Liver (tissue), 9 donors: Measurements from ENCODE around the gene GREB1L. TPM values are rescaled to one million over a fixed set of nuclear protein-coding genes. Genes with fewer than 3 reads are reported as not detected.

Source experiments
- DNase-seq: peaks from one replicate; pipeline ENCODE4 v3.0.0-alpha.2; 2017; ENCODE audit warnings: low spot score
- H3K27ac ChIP-seq, 2 donors: one replicate each; pipeline ENCODE4 v1.7.0; 2013; ENCODE audit warnings: inconsistent platforms in 2 of 2, low read length in 2 of 2, control low read depth in 1 of 2, low read depth in 1 of 2, mild to moderate bottlenecking in 1 of 2
- H3K27me3 ChIP-seq, 4 donors: one replicate each; pipeline versions ENCODE4 v1.6.1 to v1.7.0; 2013; ENCODE audit warnings: low read length in 3 of 4, inconsistent platforms in 1 of 4, mild to moderate bottlenecking in 1 of 4, moderate library complexity in 1 of 4; ENCODE audit not compliant: control insufficient read depth in 4 of 4, insufficient read depth in 4 of 4
- H3K36me3 ChIP-seq, 4 donors: one replicate each; pipeline versions ENCODE4 v1.6.1 to v1.7.0; 2013; ENCODE audit warnings: low read length in 3 of 4, mild to moderate bottlenecking in 3 of 4, low read depth in 1 of 4, moderate library complexity in 1 of 4; ENCODE audit not compliant: control insufficient read depth in 4 of 4, insufficient read depth in 3 of 4
- H3K4me1 ChIP-seq, 4 donors: one replicate each; pipeline versions ENCODE4 v1.6.1 to v1.7.0; 2013; ENCODE audit warnings: low read length in 3 of 4, mild to moderate bottlenecking in 3 of 4, moderate library complexity in 1 of 4; ENCODE audit not compliant: control insufficient read depth in 4 of 4, insufficient read depth in 4 of 4
- H3K4me3 ChIP-seq, 3 donors: one replicate each; pipeline versions ENCODE4 v1.6.1 to v1.7.0; 2013; ENCODE audit warnings: low read length in 3 of 3, control low read depth in 1 of 3, low read depth in 1 of 3, mild to moderate bottlenecking in 1 of 3
- H3K9ac ChIP-seq, 2 donors: one replicate each; pipeline ENCODE4 v1.7.0; 2013; ENCODE audit warnings: low read length in 2 of 2, mild to moderate bottlenecking in 2 of 2, moderate library complexity in 2 of 2, control low read depth in 1 of 2, low read depth in 1 of 2
- H3K9me3 ChIP-seq, 4 donors: one replicate each; pipeline versions ENCODE4 v1.6.1 to v1.7.0; 2013; ENCODE audit warnings: low read length in 3 of 4; ENCODE audit not compliant: control insufficient read depth in 4 of 4
- ATF3 ChIP-seq: IDR thresholded peaks from 2 replicates; pipeline ENCODE4 v1.6.1; 2016; ENCODE audit warnings: antibody characterized with exemption
- CTCF ChIP-seq: fragments of 150-350 bp; IDR thresholded peaks from 2 replicates; pipeline ENCODE4 v1.5.1; 2017; ENCODE audit warnings: improper control_type of control experiment, low read depth, low read length; ENCODE audit not compliant: missing input control
- EGR1 ChIP-seq, 2 donors: IDR thresholded peaks; 2 replicates each; pipeline ENCODE4 v1.6.1; 2016 to 2018; ENCODE audit warnings: antibody characterized with exemption in 2 of 2, low read depth in 2 of 2
- FOXA1 ChIP-seq: IDR thresholded peaks from 2 replicates; pipeline ENCODE4 v1.6.1; 2016; ENCODE audit warnings: antibody characterized with exemption
- FOXA2 ChIP-seq: IDR thresholded peaks from 2 replicates; pipeline ENCODE4 v1.6.1; 2016; ENCODE audit warnings: antibody characterized with exemption
- HNF4A ChIP-seq, 2 donors: conservative IDR thresholded peaks; 2 replicates each; pipeline ENCODE4 v1.6.1; 2016; ENCODE audit warnings: antibody characterized with exemption in 2 of 2, mild to moderate bottlenecking in 2 of 2
- HNF4G ChIP-seq: IDR thresholded peaks from 2 replicates; pipeline ENCODE4 v1.6.1; 2016; ENCODE audit warnings: antibody characterized with exemption
- MAX ChIP-seq: IDR thresholded peaks from 2 replicates; pipeline ENCODE4 v1.6.1; 2016; ENCODE audit warnings: antibody characterized with exemption
- NR2F2 ChIP-seq: IDR thresholded peaks from 2 replicates; pipeline ENCODE4 v1.6.1; 2016; ENCODE audit warnings: antibody characterized with exemption
- RAD21 ChIP-seq, 2 donors: IDR thresholded peaks; 2 replicates each; pipeline ENCODE4 v1.6.1; 2016; ENCODE audit warnings: antibody characterized with exemption in 2 of 2, mild to moderate bottlenecking in 2 of 2
- REST ChIP-seq: IDR thresholded peaks from 2 replicates; pipeline ENCODE4 v1.6.1; 2016; ENCODE audit warnings: antibody characterized with exemption, mild to moderate bottlenecking
- RXRA ChIP-seq, 2 donors: IDR thresholded peaks; 2 replicates each; pipeline ENCODE4 v1.6.1; 2017 to 2018; ENCODE audit warnings: antibody characterized with exemption in 2 of 2, mild to moderate bottlenecking in 1 of 2
- TAF1 ChIP-seq: conservative IDR thresholded peaks from 2 replicates; pipeline ENCODE4 v1.6.1; 2016; ENCODE audit warnings: antibody characterized with exemption, mild to moderate bottlenecking
- YY1 ChIP-seq: IDR thresholded peaks from 2 replicates; pipeline ENCODE4 v1.6.1; 2016; ENCODE audit warnings: antibody characterized with exemption, mild to moderate bottlenecking
- ZBTB33 ChIP-seq: IDR thresholded peaks from 2 replicates; pipeline ENCODE4 v1.6.1; 2016; ENCODE audit warnings: antibody characterized with exemption
- polyA plus RNA-seq, 2 donors: library from polyadenylated mRNA; stranded (reverse) in 1 of 2; unstranded in 1 of 2; fragments of 200-250 nt in 1 of 2; fragments of >200 nt in 1 of 2; fragmentation: Nextera tagmentation in 1 of 2; extraction: Ambion mirVana in 1 of 2; gene quantifications; one replicate each; pipeline versions ENCODE4 v1.2.1 to v1.2.3, GENCODE V29; 2013 to 2015
- total RNA-seq, 2 donors: library from RNA; depleted of rRNA; stranded (reverse); fragments of >200 nt; gene quantifications; one replicate each; pipeline ENCODE4 v1.2.3, GENCODE V29; 2014
- donor health status: healthy.
- donor health status: healthy.
- donor health status: healthy.
- donor health status: healthy.
- donor health status: healthy.

GREB1L gene
- total and polyA plus RNA-seq, 4 donors, result 1.2 to 13.1 (median 3.0) TPM

GRCh38 chr18:21359746-21360145 lies 117.7 kb downstream of the GREB1L start:
- H3K27ac ChIP-seq, result no peak overlapping the region
- H3K27me3 ChIP-seq, result no peaks in the 10 kb centered on the region
- no peak overlapping the region for H3K9ac ChIP-seq
- H3K9me3 ChIP-seq, result no peaks in the 10 kb centered on the region
- no peak overlapping the region for H3K4me3 ChIP-seq
- no peak for DNase-seq
- no peaks in the 10 kb centered on the region for H3K36me3 ChIP-seq
- no peak for TF ChIP-seq CTCF
- TF ChIP-seq MAX, result no peak
- no peak for TF ChIP-seq ATF3
- TF ChIP-seq REST, result no peak
- TF ChIP-seq NR2F2, result no peak
- TF ChIP-seq FOXA2, result no peak
- TF ChIP-seq HNF4G, result no peak
- TF ChIP-seq RAD21 (IDR thresholded peaks at IDR 0.05), result no peak
- no peak for TF ChIP-seq FOXA1
- TF ChIP-seq ZBTB33, result no peak
- no peak for TF ChIP-seq HNF4A (conservative IDR thresholded peaks at IDR 0.05)
- no peak for TF ChIP-seq TAF1
- TF ChIP-seq EGR1 (IDR thresholded peaks at IDR 0.05; ENCODE audit: low read depth in 2 of 2), result no peak
- no peak for TF ChIP-seq RXRA (IDR thresholded peaks at IDR 0.05)
- no peak for TF ChIP-seq YY1
- H3K4me1 ChIP-seq, result no peaks in the 10 kb centered on the region

GRCh38 chr18:21361307-21361880 lies 119.4 kb downstream of the GREB1L start:
- Histone ChIP-seq H3K27me3 (no peaks in the 10 kb centered on the region), H3K4me1 (no peaks in the 10 kb centered on the region), H3K4me3 (no peak overlapping the region), H3K9ac (no peak overlapping the region), H3K9me3 (no peaks in the 10 kb centered on the region), H3K36me3 (no peaks in the 10 kb centered on the region), H3K27ac (no peak overlapping the region)
- TF ChIP-seq CTCF (no peak), ATF3 (no peak), RAD21 (IDR thresholded peaks at IDR 0.05) (no peak), NR2F2 (no peak), RXRA (IDR thresholded peaks at IDR 0.05) (no peak), EGR1 (IDR thresholded peaks at IDR 0.05; ENCODE audit: low read depth in 2 of 2) (no peak), FOXA2 (no peak)
- no peak for DNase-seq
